Neural progenitor cell (in vitro differentiated cells): Measurements from ENCODE around the gene CHRNA4.

ENCODE experiments used
- CTCF ChIP-seq: fragments of 200-600 bp; sonication (generic); IDR thresholded peaks from 2 replicates; pipeline ENCODE4 v1.5.1; 2017; ENCODE audit warnings: antibody characterized with exemption, mild to moderate bottlenecking
- EZH2 ChIP-seq: fragments of 200-600 bp; sonication (generic); IDR thresholded peaks from 2 replicates; pipeline ENCODE4 v1.6.1; 2017; ENCODE audit warnings: antibody characterized with exemption, mild to moderate bottlenecking, moderate library complexity

DNA sequence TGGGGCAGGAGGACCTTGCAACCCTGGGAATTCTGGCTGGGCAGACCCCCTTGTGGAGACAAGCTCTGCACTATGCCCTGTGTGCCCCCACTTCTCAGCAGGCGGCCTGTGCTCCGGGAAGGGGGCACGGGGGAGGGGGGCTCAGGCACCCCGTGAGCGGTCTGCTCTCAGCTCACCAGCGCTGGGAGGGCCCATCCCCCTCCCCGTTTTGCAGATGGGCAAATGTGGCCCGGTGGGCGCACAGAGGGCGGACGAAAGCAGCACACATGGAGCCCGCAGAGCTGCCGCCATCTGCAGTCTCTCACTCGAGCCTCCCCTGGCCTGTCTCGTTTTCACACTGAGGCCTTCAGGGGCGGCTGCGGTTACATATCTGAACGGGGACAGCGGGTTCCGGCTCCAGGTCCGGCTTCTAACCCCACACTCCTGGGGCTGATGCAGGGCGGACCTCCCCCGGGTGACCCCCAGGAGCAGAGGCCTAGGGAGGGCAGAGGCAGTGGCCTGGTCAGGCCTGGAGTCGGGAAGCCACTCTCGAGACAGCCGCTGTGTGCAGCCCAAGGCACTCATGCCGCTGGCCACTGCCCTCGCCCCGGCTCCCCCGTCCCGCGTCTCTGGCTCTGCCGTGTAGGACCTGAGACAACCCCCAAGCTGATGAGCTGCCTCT lies 13.9 kb downstream of the CHRNA4 start:
- TF ChIP-seq EZH2 = no peak
- TF ChIP-seq CTCF = no peak
